HG03342 (cell line): ENCODE measurements around the gene SRSF4.
A peak's percentile ranks its signal among the peaks of the same experiment; 100 is the strongest.
"Not testable (repeated sequence)": the region's sequence is repeated elsewhere in the genome, so short reads cannot be mapped to it uniquely, and the experiment has no call there.

Experiments used
- ATAC-seq: cut with Tn5 transposase; IDR thresholded peaks from one replicate; pipeline ENCODE4 v1.9.1; 2021; ENCODE audit warnings: mild to moderate bottlenecking, moderate library complexity; ENCODE audit not compliant: unreplicated experiment

The SRSF4 gene

GRCh38 chr1:29181413-29182225, at the start of gene SRSF4:
Gene SRSF4 (minus strand): TSS chr1:29181900. CDS start chr1:29181752, 148 bp downstream.
- ATAC-seq = peak; percentile 82

- ATAC-seq = peak; percentile 93
Observed at GRCh38 chr1:29230553-29231378, 49.1 kb upstream of the SRSF4 start, which contains the start of gene MECR. Gene MECR (minus strand): TSS chr1:29230934. CDS start chr1:29230906, 28 bp downstream.

- no peak for ATAC-seq
Observed at GRCh38 chr1:29230204-29230552, 48.5 kb upstream of the SRSF4 start.

DNA sequence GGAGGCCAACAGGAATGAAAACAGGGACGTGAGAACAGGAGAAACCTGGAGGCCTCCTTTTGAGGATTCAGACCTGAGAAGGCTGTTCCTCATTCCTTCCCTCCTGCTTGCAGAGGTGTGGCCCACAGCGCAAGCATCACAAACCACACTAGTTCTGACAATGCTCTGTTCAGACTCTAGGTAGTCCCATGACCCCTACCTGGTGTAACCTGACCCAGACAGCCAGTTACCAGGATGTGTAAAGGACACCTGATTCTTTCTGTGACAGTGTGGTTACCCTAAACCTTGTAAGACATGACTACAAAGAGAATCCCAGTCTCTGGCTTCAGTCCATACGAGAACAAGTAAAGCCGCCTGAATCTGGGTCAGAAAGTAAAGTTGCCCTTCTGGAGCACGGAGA, 45.8 kb upstream of the SRSF4 start:
- no peak for ATAC-seq

GRCh38 chr1:29225361-29225760, 43.7 kb upstream of the SRSF4 start:
- ATAC-seq = no peak

DNA sequence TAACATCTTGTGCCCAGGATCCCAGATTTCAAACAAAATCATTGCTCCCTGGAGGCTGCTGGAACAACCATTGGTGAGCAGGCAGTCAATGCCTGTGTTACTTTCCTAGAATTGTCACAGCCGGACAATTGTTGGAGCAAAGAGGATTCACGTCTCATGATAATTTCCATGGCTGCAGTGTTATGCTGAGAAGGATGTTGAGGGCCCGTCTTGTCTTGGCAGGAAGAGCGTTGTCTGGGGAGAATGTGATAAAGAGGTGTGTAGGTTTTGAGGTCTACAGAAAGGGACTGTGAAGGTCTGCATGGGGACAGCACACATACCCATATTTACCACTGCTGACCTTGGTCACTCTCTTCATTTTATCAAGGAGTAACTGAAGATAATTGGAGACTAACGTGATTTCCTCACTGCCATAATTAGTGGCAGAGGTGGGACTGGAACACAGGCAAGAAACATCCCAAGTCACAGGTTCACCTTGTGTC, 42.7 kb upstream of the SRSF4 start:
- ATAC-seq = no peak

- no peak for ATAC-seq
Observed at GRCh38 chr1:29223521-29223920, 41.8 kb upstream of the SRSF4 start.

- no peak for ATAC-seq
Observed at GRCh38 chr1:29222686-29223085, 41.0 kb upstream of the SRSF4 start.

- not testable (repeated sequence) for ATAC-seq
Observed at GRCh38 chr1:29222260-29222659, 40.6 kb upstream of the SRSF4 start.

DNA sequence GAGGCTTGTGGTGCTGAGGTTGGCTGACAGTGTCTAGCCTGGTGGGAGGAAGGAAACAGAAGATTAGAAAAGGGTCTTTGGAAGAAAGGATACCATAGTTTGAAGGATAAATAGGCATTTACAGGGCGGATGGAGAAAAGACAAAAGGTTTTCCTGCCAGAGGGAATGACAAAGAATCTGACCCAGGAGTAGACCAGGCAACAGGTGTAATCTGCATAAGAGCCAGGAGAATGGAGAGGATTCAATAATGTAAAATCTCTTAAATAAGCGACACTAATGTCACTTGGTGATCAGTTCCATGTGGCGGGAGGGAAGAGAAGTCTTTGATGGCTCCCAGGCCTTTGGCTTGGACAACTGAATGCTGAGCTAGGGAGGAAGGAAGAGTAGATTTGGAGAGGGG, 39.6 kb upstream of the SRSF4 start:
- no peak for ATAC-seq

- ATAC-seq = no peak
Observed at GRCh38 chr1:29218223-29218622, 36.5 kb upstream of the SRSF4 start.

DNA sequence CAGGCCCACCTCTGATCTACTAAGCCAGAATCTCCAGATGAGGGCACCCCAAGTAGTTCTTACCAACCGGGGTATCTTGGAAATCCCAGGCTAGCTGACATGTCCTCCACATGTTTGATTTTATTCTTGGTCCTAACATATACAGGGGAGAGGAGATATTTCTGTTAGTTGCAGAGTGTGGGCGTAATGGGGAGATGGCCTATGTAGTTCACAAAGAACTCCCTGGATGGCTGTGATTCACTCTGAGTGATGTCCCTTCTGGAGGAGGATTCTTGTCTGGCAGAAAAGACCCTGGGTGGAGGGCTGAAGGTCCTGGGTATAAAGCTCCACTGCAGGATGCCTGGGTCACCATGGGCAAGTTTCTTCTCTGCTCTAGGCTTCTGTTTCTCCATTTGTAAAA, 35.9 kb upstream of the SRSF4 start:
- no peak for ATAC-seq

DNA sequence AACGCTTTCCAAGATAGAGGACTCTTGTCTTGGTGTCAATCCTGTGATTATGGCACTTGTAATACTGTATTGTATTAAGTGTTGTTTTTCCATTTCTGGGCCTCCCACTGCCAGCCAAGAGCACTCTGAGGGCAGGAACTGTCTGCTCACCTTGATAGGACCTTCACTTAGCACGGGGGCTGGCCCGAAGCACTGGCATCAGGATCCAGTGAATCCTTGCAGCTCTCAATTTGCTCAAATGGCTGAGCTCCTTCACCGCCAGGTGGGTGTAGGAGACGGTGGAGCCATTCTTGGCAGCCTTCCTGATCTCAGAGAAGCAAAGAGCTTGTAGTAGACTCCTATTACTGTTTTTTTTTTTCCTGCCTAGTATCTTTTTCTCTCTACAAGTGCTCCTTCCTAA, 31.4 kb upstream of the SRSF4 start:
- ATAC-seq = no peak

DNA sequence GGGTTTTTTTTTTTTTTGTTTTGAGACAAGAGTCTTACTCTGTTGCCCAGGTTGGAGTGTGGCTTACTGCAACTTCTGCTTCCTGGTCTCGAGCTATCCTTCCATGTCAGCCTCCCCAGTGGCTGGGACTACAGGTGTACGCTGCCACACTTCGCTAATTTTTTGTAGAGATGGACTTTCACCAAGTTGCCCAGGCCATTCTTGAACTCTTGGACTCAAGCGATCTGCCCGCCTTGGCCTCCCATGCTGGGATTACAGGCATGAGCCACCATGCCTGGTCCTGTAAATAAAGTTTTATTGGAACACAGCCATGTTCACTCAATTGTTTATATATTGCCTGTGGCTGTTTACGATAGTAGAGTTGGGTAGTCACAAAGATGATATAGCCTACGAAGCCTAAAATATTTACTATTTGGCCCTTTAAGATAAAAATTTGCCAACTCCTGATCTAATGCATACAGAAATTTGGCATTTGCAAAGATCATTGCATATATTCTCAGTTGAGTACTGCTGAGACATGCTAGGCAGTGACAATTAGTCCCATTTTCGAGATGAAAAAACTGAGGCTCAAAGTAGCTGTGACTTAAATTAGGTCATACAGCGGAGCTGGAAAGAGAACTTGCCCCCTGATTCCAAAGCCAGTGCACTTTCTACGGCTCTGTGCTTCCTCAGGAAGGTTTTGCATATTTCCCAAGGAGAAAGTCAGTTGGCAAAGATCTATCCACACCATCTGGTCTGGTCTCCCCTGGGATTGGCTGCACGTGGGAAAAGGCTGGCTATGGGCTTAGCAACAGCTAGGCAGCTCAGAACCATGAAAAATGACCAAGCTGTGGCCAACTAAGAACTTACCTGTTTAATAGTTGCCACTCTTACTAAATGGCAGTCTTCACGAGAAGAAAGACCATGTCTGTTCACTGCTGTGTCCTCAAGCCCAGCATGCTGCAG, 29.7 kb upstream of the SRSF4 start:
- no peak for ATAC-seq

- ATAC-seq = peak; percentile 51
Observed at GRCh38 chr1:29210278-29211085, 28.8 kb upstream of the SRSF4 start.

GRCh38 chr1:29209173-29209572, 27.5 kb upstream of the SRSF4 start:
- ATAC-seq = no peak

DNA sequence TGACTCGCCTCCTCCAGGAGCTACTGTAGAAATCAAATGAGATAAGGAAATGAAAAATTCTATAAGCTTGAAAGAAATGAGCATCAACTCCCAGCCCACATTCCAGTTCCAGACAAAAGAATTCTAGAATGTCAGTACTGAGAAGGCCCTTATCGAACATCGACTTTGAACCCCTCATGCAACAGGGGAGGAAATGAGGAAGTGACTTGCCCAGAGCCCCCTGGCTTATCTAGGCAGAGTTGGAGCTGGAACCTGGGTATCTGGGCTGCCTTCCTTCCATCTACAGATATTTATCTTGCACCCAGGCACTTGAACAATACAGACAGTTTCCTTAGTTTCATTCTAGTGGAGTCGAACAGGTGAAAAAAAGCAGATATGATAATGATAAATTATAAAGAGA, 26.7 kb upstream of the SRSF4 start:
- ATAC-seq = no peak

- no peak for ATAC-seq
Observed at GRCh38 chr1:29202584-29203340, 21.1 kb upstream of the SRSF4 start.

- no peak for ATAC-seq
Observed at GRCh38 chr1:29202053-29202452, 20.4 kb upstream of the SRSF4 start.
